ENCODE measurements around the gene CCDC33. TPM values are rescaled to one million over a fixed set of nuclear protein-coding genes. Genes with fewer than 3 reads are reported as not detected.

The CCDC33 gene
- total and polyA plus RNA-seq, 10 of the 15 experiments (the other 5 are each of a cell fraction or from before 2014, with no cell fraction given): 0.57 to 5.8 (median 4.3) TPM

DNA sequence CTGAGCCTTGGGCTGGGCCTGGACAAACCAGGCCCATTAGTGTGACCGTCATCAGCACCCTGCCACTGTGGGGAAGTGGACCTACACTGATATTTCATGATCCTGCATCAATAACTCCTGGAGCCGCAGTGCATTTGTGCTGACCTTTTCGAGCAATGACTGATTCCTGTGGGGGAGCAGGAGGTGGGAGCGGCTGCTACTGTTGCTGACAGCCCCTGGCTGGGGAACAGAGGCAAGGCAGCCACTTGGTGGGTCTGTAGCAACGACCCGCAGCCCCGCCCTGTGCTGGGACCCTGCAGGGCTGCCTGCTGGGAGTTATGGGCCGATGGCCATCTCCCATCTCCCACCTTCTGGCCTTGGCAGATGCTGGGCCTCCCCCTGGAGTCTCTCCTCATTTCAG lies 42.1 kb downstream of the CCDC33 start:
- RAD21 ChIA-PET (ENCODE audit: unreplicated experiment): no interaction called here

More for the DNA sequence above, 42.1 kb downstream of the CCDC33 start:
- no peaks in the 10 kb centered on the region for H3K79me2 ChIP-seq (ENCODE audit: control insufficient read depth, insufficient read depth, low read length)
- SMC1A ChIA-PET (ENCODE audit: uncharacterized antibody, unreplicated experiment): no interaction called here
- H3K27ac ChIP-seq (ENCODE audit: control insufficient read depth, insufficient read depth): no peak overlapping the region
- FAIRE-seq: no peak
- no peak overlapping the region for H3K9ac ChIP-seq (ENCODE audit: control insufficient read depth, insufficient read depth, low read length)
- H4K20me1 ChIP-seq (ENCODE audit: control insufficient read depth, insufficient read depth): no peaks in the 10 kb centered on the region
- TF ChIP-seq IRF4 (IDR thresholded peaks at IDR 0.05; ENCODE audit: low read depth, low read length): no peak
- TF ChIP-seq E2F8 (IDR thresholded peaks at IDR 0.05; ENCODE audit: low read depth, partially characterized antibody): no peak
- no peak for TF ChIP-seq GABPA (IDR thresholded peaks at IDR 0.05; ENCODE audit: low read depth)
- TF ChIP-seq FOS (IDR thresholded peaks at IDR 0.05; ENCODE audit: borderline replicate concordance, extremely low read depth, insufficient read length): no peak
- TF ChIP-seq ATF3 (IDR thresholded peaks at IDR 0.05; ENCODE audit: borderline replicate concordance, extremely low read depth, low read depth, low read length): no peak
- no peak for TF ChIP-seq WRNIP1 (IDR thresholded peaks at IDR 0.05; ENCODE audit: borderline replicate concordance, low read depth, low read length)
- no peak for ATAC-seq
- BruUV-seq (replicated peaks): no TSS peak
- intact Hi-C loops (cut with micrococcal nuclease; ENCODE audit: unreplicated experiment) (no loop called here), in situ Hi-C loops (cut with MboI) (no loop called here)
- 30% methylated on average over 8 of the region's 8 CpGs for WGBS (ENCODE audit: insufficient coverage, insufficient replicate concordance, low lambda C conversion rate, missing lambda C conversion rate)
- H2AFZ ChIP-seq (ENCODE audit: control insufficient read depth, low read depth, low read length): no peak overlapping the region
- no peak overlapping the region for H3K4me3 ChIP-seq
- no peak overlapping the region for H3K4me2 ChIP-seq (ENCODE audit: control insufficient read depth, insufficient read depth)
- DNase-seq (ENCODE audit: low read depth, low spot score): no peak
- H3K9me3 ChIP-seq (replicated peaks; ENCODE audit: control insufficient read depth, insufficient read depth, low read length): no peaks in the 10 kb centered on the region
- POLR2A ChIA-PET: no interaction called here
- CTCF ChIA-PET: no interaction called here
- no peaks in the 10 kb centered on the region for H3K4me1 ChIP-seq (ENCODE audit: control insufficient read depth, insufficient read depth, low read length)
- no peaks in the 10 kb centered on the region for H3K36me3 ChIP-seq (ENCODE audit: control insufficient read depth in 2 of 2, insufficient read depth in 2 of 2, low read length in 1 of 2)
- H3K27me3 ChIP-seq (replicated peaks in 1 of 2; ENCODE audit: control insufficient read depth in 2 of 2, insufficient read depth in 2 of 2, low read length in 1 of 2): peaks cover 2% of the 10 kb centered on the region in 2 experiments; a peak in 3 of 4 replicates

All from GM12878 (cell line).